Fibroblast of the aortic adventitia (primary cell): ENCODE data around the gene DUS1L. TPM values are rescaled to one million over a fixed set of nuclear protein-coding genes. Genes with fewer than 3 reads are reported as not detected.

Experiments used
- DNase-seq: peaks from one replicate; pipeline ENCODE4 v3.0.0-alpha.2; 2010; ENCODE audit warnings: low read depth
- H3K4me3 ChIP-seq: 2 replicates; pipeline ENCODE4 v1.5.1; 2011; ENCODE audit warnings: low read depth, mild to moderate bottlenecking, control low read depth, low read length, moderate library complexity
- CTCF ChIP-seq: IDR thresholded peaks from 2 replicates; pipeline ENCODE4 v1.5.1; 2011; ENCODE audit warnings: mild to moderate bottlenecking, low read length, control low read depth, inconsistent platforms; ENCODE audit not compliant: insufficient read depth
- total RNA-seq: library from RNA; depleted of rRNA; stranded (reverse); fragments of >200 nt; gene quantifications from 2 replicates; pipeline ENCODE4 v1.2.3, GENCODE V29; 2012; ENCODE audit warnings: low replicate concordance

The DUS1L gene
- total RNA-seq, 1 donor = 33.8 TPM

DNA sequence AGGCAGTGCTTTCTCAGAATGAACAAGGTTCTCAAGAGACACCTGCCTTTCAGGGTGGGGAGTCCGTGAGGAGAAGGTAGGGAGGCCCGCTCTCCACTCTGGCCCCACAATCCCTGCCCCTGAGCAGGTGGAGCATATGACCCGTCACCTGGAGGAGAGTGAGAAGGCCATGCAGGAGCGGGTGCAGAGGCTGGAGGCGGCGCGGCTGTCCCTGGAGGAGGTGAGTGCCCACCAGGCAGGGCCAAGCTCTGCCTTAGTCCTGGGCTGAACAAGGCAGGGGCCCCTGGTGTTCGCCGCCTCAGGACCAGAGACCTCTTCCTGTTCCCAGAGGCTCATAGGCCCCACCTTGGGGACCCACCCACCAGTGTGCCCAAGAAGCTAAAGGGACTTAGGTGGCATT is 36.6 kb downstream of the DUS1L start:
- H3K4me3 ChIP-seq = no peak overlapping the region
- no peak for TF ChIP-seq CTCF
- DNase-seq = no peak

DNA sequence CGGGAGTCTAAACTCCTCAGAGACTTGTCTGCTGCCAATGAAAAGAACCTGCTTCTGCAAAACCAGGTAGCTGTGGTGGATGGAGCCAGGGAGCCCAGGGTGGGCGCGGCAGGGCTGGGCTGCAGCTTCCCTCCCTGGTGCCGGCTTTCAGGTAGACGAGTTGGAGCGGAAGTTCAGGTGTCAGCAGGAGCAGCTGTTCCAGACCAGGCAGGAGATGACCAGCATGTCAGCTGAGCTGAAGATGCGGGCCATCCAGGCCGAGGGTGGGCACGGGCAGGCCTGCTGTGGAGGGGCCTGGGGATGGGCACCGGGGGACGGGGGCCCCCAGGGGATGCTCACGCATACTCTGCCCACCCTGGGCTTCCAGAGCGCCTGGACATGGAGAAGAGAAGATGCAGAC is 37.4 kb downstream of the DUS1L start:
- TF ChIP-seq CTCF = no peak
- no peak overlapping the region for H3K4me3 ChIP-seq
- no peak for DNase-seq

GRCh38 chr17:82025401-82026107 is 40.0 kb downstream of the DUS1L start:
- no peak for TF ChIP-seq CTCF
- H3K4me3 ChIP-seq = no peak overlapping the region
- no peak for DNase-seq

- TF ChIP-seq CTCF = no peak
These were observed 40.7 kb downstream of the DUS1L start for GRCh38 chr17:82024859-82025258.

DNA sequence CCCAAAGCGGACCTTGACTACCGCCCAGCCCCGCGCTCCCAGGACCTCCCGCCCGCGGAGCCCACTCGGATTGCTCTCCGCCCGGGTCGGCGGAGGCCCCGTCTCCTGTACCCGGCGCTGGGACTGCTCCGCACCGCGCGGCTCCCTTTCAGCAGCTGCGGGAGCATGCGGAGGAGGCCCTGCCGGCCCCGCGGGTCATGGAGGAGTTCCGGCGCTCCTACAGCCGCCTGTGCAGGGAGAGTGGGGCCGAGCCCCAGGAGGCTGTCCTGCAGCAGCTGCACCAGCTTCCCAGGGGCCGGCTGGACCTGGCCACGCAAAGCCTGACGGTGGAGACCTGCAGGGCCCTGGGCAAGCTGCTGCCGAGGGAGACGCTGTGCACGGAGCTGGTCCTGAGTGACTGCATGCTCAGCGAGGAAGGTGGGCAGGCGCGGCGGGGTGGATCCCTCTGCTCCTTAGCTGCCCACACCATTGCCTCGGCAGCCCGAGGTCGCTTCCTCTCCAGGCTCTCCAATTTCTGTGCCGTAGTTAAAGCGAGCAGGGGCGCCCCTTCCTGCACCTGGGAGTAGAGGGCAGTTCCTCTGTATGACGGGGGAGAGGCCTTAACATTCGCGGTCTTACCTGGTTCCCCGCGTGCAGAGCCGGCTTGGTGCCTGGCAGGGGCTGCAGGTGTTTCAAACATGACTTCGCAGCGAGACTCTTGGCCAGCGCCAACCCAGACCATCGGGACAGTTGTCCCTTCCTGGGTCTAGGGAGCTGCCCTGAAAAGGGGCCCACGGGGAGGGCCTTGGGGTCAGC is 42.0 kb downstream of the DUS1L start:
- H3K4me3 ChIP-seq = peak overlapping the region; percentile 74
- no peak for DNase-seq
- no peak for TF ChIP-seq CTCF

More at GRCh38 chr17:82024859-82025258, 40.7 kb downstream of the DUS1L start:
- H3K4me3 ChIP-seq = no peak overlapping the region
- DNase-seq = no peak

GRCh38 chr17:82022981-82023446 is 42.6 kb downstream of the DUS1L start, which contains the start of gene LRRC45:
LRRC45 (plus strand) TSS chr17:82023305; CDS start chr17:82023644, 339 bp downstream.
- no peak for TF ChIP-seq CTCF
- H3K4me3 ChIP-seq = peak within 1 kb of the TSS; percentile 86
- DNase-seq = peak; percentile 99
